Esophagus mucosa (tissue), 1 donor: ENCODE measurements around the gene ANKRD40. TPM values are rescaled to one million over a fixed set of nuclear protein-coding genes. Genes with fewer than 3 reads are reported as not detected.

Experiments used
- ATAC-seq: fragments of 200-7000 bp; cut with Tn5 transposase; one replicate; pipeline ENCODE4 v1.9.1; 2020
- total RNA-seq: library from RNA; stranded (reverse); gene quantifications from one replicate; pipeline ENCODE4 v1.2.4, GENCODE V29; 2023
- donor health status: DM: yes; HTN: yes; CAD: no.

Gene ANKRD40
- total RNA-seq, 1 donor from 2014 or later: 15.9 TPM

DNA sequence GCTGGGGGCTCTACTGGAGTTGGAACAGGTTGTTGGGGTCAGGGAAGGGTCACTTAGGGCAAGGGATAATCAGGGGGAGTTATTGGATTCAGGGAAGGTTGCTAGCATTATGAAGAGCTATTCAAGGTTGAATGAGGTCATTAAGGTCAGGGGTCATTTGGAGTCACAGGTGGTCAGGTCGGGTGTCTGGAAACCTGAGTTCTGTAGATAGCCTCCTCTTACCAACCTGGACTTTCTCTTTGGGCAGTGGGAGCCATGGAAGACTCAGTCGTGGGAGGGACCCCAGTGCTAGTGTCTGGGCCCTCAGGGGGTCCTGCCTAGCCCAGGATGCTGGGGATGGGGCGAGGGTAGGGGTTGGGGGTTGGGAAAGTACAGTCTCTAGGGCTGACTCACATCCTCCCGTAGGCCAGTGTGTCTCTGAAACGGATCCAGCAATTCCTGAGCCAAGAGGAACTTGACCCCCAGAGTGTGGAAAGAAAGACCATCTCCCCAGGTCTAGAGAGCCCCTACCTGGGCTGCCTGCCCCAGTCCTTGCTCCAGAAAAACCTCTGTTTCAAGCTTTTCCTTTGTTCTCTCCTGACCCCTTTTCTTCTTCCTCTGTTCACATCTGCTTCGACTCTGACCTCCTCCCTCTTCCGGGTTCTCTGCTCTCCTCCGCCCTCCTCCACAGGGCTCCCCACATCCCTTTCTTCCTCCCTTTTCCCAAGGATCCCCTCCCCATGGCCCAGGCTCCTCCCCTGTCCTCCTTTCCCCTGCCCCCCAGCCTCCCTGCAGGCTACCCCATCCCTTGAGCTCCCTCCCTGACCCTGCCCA is 39.5 kb downstream of the ANKRD40 start:
- peak; percentile 6 for ATAC-seq

- ATAC-seq: no peak
These were observed 40.3 kb downstream of the ANKRD40 start for GRCh38 chr17:50667259-50668024.

DNA sequence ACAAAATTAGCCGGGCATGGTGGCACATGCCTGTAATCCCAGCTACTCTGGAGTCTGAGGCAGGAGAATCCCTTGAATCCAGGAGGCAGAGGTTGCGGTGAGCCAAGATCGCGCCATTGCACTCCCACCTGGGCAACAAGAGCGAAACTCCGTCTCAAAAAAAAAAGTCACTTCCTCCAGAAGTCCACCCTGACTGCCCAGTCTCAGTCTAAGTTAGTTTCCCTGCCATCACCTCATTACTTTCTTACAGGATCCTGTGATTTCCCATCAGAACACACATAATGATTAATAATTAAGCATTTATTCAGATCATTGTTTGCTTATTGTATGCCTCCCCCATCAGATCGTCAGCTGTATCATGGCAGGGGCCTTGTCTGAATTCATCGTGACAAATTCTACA is 41.4 kb downstream of the ANKRD40 start:
- no peak for ATAC-seq

DNA sequence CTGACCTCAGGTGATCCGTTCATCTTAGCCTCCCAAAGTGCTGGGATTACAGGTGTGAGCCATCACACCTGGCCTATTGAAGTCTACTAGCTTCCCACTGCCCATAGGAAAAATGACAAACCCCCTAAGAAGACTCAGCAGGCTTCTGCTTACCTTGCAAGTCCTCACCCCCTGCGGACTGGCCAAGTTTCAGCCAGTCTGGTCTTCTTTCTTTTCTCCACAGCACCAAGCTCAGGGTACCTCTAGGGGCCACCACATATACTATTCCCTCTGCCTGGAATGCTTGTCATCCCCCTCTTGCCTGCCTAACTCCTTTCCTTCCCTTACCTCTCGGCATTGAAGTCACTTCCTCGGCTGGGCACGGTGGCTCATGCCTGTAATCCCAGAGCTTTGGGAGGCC is 41.9 kb downstream of the ANKRD40 start:
- no peak for ATAC-seq

DNA sequence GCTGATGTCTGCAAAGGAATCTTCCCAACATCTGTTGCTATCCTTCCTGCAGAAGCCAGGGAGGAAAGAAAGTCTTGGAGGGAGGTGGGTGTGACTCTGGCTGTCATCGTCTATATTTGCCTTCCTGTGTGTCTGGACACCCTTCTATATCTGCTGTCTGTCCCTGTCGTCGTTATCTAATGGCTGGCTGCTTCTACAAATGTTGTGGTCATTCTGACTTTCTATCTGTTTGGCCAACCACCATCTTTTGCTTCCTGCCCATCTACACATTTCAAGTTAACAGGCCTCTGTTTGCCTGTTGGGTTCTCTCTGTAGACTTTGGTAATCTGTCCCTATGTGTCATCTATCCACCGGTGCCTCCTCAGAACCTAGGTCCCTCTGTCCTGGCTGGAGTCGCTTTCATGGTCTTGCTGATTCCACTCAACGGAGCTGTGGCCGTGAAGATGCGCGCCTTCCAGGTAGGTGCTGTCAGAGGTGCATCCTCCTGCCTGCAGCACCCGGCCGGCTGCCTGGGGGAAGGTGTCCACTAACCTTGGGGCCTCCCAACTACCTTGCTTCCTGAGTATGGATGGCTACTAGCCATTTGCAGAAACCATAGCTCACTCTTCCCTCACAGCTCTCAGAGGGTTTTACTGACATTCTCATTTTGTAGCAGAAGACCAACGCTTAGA is 42.8 kb downstream of the ANKRD40 start:
- no peak for ATAC-seq

- ATAC-seq: no peak
These were observed 43.8 kb downstream of the ANKRD40 start for GRCh38 chr17:50663812-50664374.

DNA sequence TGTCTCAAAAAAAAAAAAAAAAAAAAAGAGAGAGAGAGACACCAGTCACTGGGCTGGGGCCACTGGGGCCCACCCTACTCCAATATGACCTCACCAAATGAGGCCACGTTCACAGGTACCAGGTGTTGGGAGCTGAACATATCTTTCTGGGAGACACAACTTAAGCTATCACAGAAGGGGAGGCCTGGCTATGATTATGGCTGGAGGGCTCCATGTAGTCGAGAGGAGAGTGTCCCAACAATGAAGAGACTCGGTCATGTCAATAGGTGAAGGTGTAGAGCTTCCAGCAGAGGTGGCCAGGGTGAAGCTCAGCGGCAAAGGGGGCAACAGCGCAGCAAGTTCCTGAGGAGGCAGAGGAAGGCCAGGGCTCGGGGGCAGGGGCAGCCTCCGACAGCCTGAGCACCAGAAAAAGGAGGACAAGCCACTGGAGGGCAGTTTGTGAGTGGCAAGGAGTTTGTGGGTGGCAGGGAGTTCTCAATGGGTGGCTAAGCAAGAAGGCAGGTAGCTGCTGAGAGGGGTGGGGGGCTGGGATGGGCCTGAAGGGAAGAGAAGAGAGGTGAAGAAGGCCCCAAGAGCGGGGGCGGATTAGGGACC is 45.0 kb downstream of the ANKRD40 start:
- no peak for ATAC-seq

GRCh38 chr17:50661795-50662391 is 45.8 kb downstream of the ANKRD40 start:
- peak; percentile 83 for ATAC-seq

DNA sequence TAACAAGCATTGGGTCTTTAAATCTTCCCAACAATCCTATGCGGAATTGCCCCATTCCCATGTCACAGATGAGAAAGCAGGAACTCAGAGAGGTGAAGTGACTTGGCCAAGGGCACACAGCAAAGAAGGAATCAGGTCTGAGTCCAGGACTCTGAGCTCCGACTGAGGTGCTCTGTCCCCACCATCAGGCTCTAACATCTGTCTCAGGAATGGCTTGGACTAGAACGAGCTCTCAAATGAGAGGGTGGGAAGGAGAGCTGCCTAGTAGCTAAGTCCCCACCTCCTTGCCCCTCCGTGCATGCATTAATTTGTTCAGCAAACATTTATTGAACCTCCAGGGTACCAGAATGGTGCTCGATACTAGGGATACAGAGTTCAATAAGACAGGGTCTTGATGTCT is 46.4 kb downstream of the ANKRD40 start:
- ATAC-seq: no peak

DNA sequence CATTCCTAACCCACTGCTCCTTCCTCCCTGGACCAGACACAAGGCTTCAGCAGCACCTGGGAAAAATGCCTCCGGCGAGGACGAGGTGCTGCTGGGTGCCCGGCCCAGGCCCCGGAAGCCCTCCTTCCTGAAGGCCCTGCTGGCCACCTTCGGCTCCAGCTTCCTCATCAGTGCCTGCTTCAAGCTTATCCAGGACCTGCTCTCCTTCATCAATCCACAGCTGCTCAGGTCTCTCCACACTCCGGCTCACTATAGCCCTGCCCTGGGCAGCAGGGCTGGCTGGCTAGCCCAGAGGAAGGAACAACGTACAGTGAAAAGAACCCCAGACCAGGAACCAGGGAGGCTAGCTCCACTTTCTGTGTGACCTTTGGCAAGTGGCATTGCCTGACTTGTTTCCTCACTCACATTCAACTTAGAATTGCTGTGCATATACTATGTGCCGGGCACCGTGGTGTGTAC is 46.8 kb downstream of the ANKRD40 start:
- no peak for ATAC-seq

GRCh38 chr17:50660042-50660886 is 47.5 kb downstream of the ANKRD40 start:
- ATAC-seq: peak; percentile 14

DNA sequence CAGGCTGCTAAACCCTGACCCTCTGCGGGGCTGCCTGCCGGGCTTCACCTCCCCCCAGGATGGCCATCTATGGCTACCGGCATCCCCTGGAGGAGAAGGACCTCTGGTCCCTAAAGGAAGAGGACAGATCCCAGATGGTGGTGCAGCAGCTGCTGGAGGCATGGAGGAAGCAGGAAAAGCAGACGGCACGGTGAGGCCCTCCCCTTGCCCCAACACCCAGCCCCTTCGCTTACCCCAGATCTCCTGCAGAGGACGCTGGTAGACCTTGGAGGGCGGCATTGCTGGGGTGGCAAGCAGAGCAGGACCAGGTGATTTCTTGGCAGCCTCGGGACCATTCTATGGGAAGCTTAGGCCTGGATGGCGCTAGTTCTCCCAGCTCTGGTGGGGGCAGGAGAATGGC is 48.5 kb downstream of the ANKRD40 start:
- no peak for ATAC-seq

DNA sequence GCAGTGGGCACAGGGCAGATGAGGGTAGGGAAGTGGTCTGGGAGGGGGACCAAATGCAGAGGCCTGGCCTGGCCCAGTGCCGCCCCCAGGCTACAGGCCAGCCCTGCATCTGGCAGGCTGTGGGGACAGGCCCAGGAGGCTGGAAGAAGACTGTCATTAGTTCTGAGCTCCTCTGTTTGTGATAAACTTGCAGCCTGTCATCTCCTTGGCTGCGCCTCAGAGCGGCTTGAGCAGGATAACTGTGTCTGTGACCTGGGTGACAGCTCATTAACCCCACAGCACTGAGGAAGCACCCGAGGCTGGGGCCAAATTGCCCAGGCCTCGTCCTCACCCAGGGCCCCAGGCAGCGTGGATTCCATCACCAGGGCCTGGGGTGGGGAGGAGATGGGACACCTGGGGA is 49.1 kb downstream of the ANKRD40 start:
- ATAC-seq: no peak

DNA sequence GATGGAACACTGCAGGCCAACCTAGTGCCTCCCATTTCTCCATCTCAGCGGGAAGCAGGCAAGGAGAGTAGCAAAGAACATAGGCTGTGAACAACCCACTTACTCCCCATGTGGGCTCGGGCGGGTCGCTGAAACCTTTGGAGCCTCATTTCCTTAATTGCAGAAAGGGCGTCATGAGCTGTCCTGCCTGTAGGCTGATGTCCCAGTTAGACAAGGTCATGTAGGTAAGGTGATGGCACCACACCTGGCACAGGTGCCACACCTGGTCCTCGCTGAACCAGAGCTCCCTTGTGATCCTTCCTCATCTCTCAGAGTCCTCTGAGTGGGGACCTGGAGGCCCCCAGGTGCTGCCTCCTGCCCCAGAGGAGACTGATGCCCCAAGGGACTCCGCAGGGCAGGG is 50.1 kb downstream of the ANKRD40 start:
- peak; percentile 40 for ATAC-seq

DNA sequence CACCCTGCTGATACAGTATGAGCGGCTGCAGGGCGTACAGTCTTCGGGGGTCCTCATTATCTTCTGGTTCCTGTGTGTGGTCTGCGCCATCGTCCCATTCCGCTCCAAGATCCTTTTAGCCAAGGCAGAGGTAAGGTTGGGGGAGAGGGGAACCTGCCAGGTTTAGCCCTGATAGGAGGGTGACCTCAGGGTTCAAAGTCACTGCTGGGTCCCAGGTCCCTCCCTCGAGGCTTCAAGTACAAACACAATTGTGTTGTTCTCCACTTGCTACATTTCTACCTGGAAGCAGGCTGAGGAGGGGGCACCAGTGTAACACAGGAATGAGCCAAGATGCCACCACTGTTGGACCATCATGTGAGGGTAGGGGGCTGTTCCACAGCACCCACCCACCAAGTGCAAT is 50.7 kb downstream of the ANKRD40 start:
- no peak for ATAC-seq

DNA sequence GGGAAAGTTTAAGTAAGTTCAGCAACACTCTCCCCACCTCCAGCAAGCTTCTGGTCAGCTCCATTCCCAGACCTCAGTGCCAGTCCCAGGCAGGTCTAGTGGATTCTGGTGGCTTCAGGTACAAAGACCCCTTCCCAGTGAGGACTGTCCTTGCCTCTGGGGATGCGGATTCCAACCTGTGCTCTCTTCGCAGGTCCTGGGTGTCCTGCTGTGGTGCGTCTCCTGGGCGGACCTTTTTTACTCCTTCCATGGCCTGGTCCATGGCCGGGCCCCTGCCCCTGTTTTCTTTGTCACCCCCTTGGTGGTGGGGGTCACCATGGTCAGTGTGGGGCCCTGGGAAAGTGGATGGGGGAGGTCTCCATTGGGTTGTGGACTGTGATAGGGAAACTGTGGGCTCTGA is 51.2 kb downstream of the ANKRD40 start:
- no peak for ATAC-seq

GRCh38 chr17:50653738-50654137 is 54.0 kb downstream of the ANKRD40 start:
- ATAC-seq: no peak

GRCh38 chr17:50651661-50652060 is 56.1 kb downstream of the ANKRD40 start:
- no peak for ATAC-seq

DNA sequence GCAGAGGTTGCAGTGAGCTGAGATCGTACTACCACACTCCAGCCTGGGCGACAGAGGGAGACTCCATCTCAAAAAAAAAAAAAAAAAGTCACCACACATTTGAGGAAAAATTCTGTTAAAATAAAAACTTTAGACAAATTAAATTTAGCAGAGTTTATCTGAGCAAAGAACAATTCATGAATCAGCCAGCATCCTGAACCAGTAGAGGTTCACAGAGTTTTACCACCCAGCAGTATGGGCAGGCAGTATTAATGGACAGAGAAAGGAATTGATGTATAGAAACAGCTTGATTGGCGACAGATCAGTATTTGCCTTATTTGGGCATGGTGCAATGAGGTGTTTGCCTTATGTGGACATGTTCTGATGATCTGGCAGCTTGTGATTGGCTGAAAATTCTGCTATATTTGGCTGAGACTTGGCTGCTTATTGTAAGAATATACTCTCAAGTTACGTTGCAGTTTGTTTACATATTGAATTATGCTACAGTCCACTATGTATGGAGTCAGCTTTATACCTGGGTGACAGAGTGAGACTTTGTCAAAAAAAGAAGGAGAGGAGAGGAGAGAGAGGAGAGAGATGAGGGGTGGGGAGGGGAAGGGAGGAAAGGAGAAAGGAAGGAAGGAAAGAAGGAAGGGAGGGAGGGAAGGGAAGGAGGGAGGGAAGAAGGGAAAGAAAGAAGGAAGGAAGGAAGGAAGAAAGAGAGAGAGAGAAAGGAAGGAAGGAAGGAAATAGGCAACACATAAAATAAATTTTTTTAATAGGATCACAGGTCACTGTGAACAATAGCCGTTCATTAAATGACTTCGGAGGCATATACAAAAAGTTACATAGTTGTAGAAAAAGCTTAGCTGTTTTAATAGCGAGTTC is 58.4 kb downstream of the ANKRD40 start:
- no peak for ATAC-seq

DNA sequence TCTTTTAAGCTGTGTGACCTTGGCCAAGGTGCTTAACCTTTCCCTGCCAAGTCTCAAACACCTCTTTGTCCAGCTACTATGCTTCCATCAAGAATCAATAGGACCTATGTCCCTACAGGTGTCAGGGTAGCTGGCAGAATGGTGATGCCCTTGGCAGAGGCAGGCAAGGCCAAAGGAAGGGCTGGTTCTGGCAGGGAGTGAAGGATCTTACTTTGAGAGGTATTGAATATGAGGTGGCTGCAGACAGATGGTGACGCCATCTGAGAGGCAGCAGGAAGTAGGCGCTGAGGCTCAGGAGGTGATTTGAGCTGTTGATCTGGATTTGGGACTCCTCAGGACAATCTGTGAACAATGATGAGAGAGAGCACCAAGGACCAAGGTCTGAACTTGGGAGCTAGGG is 60.5 kb downstream of the ANKRD40 start:
- ATAC-seq: no peak
